Measurements from ENCODE around the gene DACT3.

- TF ChIP-seq, protein P1, sequence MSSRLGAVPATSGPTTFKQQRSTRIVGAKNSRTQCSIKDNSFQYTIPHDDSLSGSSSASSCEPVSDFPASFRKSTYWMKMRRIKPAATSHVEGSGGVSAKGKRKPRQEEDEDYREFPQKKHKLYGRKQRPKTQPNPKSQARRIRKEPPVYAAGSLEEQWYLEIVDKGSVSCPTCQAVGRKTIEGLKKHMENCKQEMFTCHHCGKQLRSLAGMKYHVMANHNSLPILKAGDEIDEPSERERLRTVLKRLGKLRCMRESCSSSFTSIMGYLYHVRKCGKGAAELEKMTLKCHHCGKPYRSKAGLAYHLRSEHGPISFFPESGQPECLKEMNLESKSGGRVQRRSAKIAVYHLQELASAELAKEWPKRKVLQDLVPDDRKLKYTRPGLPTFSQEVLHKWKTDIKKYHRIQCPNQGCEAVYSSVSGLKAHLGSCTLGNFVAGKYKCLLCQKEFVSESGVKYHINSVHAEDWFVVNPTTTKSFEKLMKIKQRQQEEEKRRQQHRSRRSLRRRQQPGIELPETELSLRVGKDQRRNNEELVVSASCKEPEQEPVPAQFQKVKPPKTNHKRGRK (CRISPR knock-in tag; IDR thresholded peaks at IDR 0.05) = no peak
- TF ChIP-seq, protein P2, sequence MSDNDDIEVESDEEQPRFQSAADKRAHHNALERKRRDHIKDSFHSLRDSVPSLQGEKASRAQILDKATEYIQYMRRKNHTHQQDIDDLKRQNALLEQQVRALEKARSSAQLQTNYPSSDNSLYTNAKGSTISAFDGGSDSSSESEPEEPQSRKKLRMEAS (IDR thresholded peaks at IDR 0.05) = no peak
- TF ChIP-seq CTCF (CRISPR knock-in tag; IDR thresholded peaks at IDR 0.05) = no peak
- TF ChIP-seq, protein P3, sequence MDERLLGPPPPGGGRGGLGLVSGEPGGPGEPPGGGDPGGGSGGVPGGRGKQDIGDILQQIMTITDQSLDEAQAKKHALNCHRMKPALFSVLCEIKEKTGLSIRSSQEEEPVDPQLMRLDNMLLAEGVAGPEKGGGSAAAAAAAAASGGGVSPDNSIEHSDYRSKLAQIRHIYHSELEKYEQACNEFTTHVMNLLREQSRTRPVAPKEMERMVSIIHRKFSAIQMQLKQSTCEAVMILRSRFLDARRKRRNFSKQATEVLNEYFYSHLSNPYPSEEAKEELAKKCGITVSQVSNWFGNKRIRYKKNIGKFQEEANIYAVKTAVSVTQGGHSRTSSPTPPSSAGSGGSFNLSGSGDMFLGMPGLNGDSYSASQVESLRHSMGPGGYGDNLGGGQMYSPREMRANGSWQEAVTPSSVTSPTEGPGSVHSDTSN (CRISPR knock-in tag; IDR thresholded peaks at IDR 0.05) = no peak
Measured at GRCh38 chr19:46691948-46692347, 31.0 kb upstream of the DACT3 start.

Measured in HepG2 (cell line).